ENCODE measurements around the gene CHCHD6. TPM values are rescaled to one million over a fixed set of nuclear protein-coding genes. Genes with fewer than 3 reads are reported as not detected.
A peak's percentile ranks its signal among the peaks of the same experiment; 100 is the strongest.

The CHCHD6 gene
- 38.9 and 45.9 TPM in 2 replicates for total RNA-seq (2022)
- Bru-seq, nascent RNA: percentile 75 among the genes with signal in this experiment
- percentile 62 among the genes with signal in this experiment for BruChase-seq, experiment 1, labeled RNA remaining after a 6-hour chase
- percentile 61 among the genes with signal in this experiment for BruChase-seq, experiment 2, labeled RNA remaining after a 2-hour chase
- long read RNA-seq, transcript CHCHD6-201 (8 exons, 1,006 nt): major isoform, 30 of 43 reads
- long read RNA-seq, partial matches to known transcripts: 4 of 43 reads
- long read RNA-seq, other reads (novel, unspliced or antisense): 9 of 43 reads

- CTCF ChIA-PET: interaction anchor here (0.5 to 1.5 kb wide), 3 partner anchors 7 to 12 kb away, joined by 3 to 7 read pairs (median 3); no protein-coding TSS in a partner anchor
- BruUV-seq (replicated peaks): no TSS peak
- intact Hi-C loops (cut with micrococcal nuclease; ENCODE audit: unreplicated experiment): no loop called here
- Mint-ChIP-seq H3K4me3 (ENCODE audit: low read depth, unreplicated experiment) (peak within 1 kb of the TSS; percentile 87), H3K9me3 (ENCODE audit: low read depth, unreplicated experiment) (peaks cover 3% of the 10 kb centered on the region), H3K4me1 (ENCODE audit: low read depth, unreplicated experiment) (peaks cover 24% of the 10 kb centered on the region), H3K27ac (ENCODE audit: unreplicated experiment) (peak within 1 kb of the TSS; percentile 80), H3K36me3 (ENCODE audit: insufficient read depth, unreplicated experiment) (peaks cover 20% of the 10 kb centered on the region), H3K27me3 (ENCODE audit: unreplicated experiment) (peaks cover 6% of the 10 kb centered on the region)
- DNase-seq: peak; percentile 99
- TF ChIP-seq, protein P1, sequence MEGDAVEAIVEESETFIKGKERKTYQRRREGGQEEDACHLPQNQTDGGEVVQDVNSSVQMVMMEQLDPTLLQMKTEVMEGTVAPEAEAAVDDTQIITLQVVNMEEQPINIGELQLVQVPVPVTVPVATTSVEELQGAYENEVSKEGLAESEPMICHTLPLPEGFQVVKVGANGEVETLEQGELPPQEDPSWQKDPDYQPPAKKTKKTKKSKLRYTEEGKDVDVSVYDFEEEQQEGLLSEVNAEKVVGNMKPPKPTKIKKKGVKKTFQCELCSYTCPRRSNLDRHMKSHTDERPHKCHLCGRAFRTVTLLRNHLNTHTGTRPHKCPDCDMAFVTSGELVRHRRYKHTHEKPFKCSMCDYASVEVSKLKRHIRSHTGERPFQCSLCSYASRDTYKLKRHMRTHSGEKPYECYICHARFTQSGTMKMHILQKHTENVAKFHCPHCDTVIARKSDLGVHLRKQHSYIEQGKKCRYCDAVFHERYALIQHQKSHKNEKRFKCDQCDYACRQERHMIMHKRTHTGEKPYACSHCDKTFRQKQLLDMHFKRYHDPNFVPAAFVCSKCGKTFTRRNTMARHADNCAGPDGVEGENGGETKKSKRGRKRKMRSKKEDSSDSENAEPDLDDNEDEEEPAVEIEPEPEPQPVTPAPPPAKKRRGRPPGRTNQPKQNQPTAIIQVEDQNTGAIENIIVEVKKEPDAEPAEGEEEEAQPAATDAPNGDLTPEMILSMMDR (IDR thresholded peaks at IDR 0.05; ENCODE audit: unreplicated experiment): no peak
These were observed at the start of gene CHCHD6 for GRCh38 chr3:126703512-126704493. TSS of gene CHCHD6 (plus strand) at chr3:126704240. CDS start at chr3:126704313, 73 bp downstream.

DNA sequence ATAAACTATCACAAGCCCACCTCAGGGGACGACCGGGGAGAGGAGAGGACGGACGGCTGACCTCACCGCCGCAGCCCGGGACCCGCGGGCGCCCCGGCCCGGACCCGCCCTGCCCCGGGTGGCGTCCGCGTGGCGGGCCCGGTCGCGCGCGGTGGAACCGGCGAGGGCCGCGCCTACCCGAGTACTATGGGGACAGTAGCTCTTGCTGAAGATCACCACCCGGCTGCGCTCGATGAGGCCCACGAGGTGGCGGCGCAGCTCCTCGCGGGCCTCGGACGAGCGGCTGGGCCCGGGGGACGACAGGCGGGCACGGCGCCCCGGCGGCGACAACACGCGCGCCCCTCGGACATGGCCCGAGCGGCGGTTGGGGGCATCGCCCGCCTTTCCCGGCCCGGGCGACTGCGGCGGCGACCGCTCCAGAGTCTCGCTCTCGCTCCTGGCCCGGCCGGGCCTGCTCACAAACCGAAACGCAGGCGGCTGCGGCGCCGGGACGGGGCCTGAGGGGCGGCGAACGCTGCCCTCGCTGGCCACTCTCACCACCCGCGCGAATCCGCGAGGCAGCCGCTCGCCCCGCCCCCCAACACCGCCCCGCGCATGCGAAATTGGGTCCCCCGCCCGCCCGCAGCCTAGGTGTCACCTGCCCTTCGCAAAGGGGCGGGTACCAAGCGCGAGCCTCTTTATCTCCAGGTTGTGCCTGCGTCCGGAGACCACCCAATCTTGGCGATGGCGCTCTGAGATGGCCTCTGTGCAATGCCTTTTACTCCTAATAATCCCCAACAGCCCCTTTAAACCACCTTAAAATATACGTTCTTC, 49.3 kb upstream of the CHCHD6 start, which contains the start of gene TXNRD3:
TXNRD3 (minus strand) TSS at position 554 of the 813 bp plus-strand sequence.
- Mint-ChIP-seq H3K9me3 (ENCODE audit: low read depth, unreplicated experiment) (peaks cover 4% of the 10 kb centered on the region), H3K27me3 (ENCODE audit: unreplicated experiment) (no peaks in the 10 kb centered on the region), H3K4me3 (ENCODE audit: low read depth, unreplicated experiment) (peak within 1 kb of the TSS; percentile 74), H3K4me1 (ENCODE audit: low read depth, unreplicated experiment) (peaks cover 12% of the 10 kb centered on the region), H3K27ac (ENCODE audit: unreplicated experiment) (peak within 1 kb of the TSS; percentile 35), H3K36me3 (ENCODE audit: insufficient read depth, unreplicated experiment) (peaks cover 18% of the 10 kb centered on the region)
- TF ChIP-seq, protein P1 (IDR thresholded peaks at IDR 0.05; ENCODE audit: unreplicated experiment): no peak
- BruUV-seq (replicated peaks): no TSS peak
- DNase-seq: peak; percentile 98
- intact Hi-C loops (cut with micrococcal nuclease; ENCODE audit: unreplicated experiment): loop anchor here (10.0 kb wide), 1 partner anchor 130 kb away; the partner anchor contains the start of gene CHST13
- CTCF ChIA-PET: interaction anchor here (0.6 kb wide), 1 partner anchor 1169 kb away, joined by 3 read pairs; no protein-coding TSS in a partner anchor

GRCh38 chr3:126655887-126656286, 48.2 kb upstream of the CHCHD6 start:
- Mint-ChIP-seq H3K4me1 (ENCODE audit: low read depth, unreplicated experiment) (peaks cover 12% of the 10 kb centered on the region), H3K27ac (ENCODE audit: unreplicated experiment) (no peak overlapping the region), H3K27me3 (ENCODE audit: unreplicated experiment) (peaks cover 10% of the 10 kb centered on the region), H3K36me3 (ENCODE audit: insufficient read depth, unreplicated experiment) (peaks cover 18% of the 10 kb centered on the region), H3K4me3 (ENCODE audit: low read depth, unreplicated experiment) (no peak overlapping the region), H3K9me3 (ENCODE audit: low read depth, unreplicated experiment) (peaks cover 4% of the 10 kb centered on the region)
- intact Hi-C loops (cut with micrococcal nuclease; ENCODE audit: unreplicated experiment): loop anchor here (10.0 kb wide), 1 partner anchor 131 kb away; the partner anchor contains the start of gene CHST13
- BruUV-seq (replicated peaks): no TSS peak
- TF ChIP-seq, protein P1 (IDR thresholded peaks at IDR 0.05; ENCODE audit: unreplicated experiment): no peak
- DNase-seq: no peak
- CTCF ChIA-PET: no interaction called here
